Stimulated activated CD4-positive, alpha-beta T cell treated with anti-CD3 and anti-CD28 coated beads, Interleukin-1b, Interleukin-23, amount 100 ng/mL, for 4 hours (primary cell): ENCODE data around the gene SMIM10L1.

ENCODE experiments used
- DNase-seq, 2 donors: peaks; one replicate each; pipeline ENCODE4 v3.0.0-alpha.2; 2020; ENCODE audit warnings: low read depth in 2 of 2

SMIM10L1 gene

GRCh38 chr12:11186837-11187236 lies 15.8 kb downstream of the SMIM10L1 start, which contains the start of gene TAS2R42:
Gene TAS2R42 (minus strand): TSS chr12:11186937. CDS start chr12:11186937, 0 bp downstream.
- no peak for DNase-seq

GRCh38 chr12:11202811-11203210 lies 31.8 kb downstream of the SMIM10L1 start:
- no peak for DNase-seq

- no peak for DNase-seq
Observed at GRCh38 chr12:11204173-11204572, 33.2 kb downstream of the SMIM10L1 start.

GRCh38 chr12:11209113-11209512 lies 38.1 kb downstream of the SMIM10L1 start:
- no peak for DNase-seq
